ENCODE results near the gene CRBN. TPM values are rescaled to one million over a fixed set of nuclear protein-coding genes. Genes with fewer than 3 reads are reported as not detected.

Gene CRBN
- polyA plus RNA-seq, 1 of the 3 experiments (the other 2 are of a cell fraction), result 17.5 TPM

DNA sequence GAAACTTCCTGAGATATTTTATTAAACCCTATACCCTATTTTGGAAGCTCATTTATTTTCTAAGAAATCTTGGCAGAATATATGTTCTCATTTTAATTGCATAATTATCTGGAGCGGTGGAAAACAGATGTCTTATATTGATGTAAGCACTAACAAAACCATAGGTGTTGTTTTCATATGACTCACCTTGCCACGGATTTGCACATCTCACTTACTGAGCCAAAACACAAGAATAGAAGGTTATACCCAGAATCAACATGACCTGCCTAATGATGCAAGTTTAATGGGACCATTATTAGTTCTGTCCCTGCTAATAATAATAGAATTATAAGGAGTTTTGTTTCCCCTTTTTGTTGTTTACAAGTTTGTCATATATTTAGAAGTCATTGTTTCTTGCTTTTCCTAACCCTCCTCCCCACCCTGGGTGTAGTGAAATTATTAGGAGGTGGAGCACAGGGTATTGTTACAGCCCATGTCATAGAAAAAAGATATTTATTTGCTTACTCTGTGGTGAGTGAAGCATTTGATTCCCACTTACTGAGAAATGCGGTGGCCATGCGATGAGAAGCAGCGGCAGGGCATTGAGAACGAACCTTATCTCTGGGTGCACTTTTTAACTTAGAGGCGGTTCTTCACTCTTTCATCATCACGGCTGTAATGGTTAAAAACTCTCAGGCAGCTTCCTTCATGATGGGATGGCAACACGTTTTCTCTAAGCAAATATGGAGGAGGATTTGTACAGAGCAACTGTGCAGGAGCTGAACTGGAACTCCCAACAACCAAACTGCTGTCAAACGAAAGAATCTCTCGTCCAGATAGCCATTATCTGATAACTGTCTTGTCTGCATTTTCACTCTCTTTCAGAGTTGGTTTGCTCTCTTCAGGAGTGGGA lies 69.8 kb downstream of the CRBN start:
- Histone ChIP-seq H2AFZ (ENCODE audit: low read depth) (no peak overlapping the region), H3F3A (replicated peaks; ENCODE audit: insufficient read depth) (no peaks in the 10 kb centered on the region), H3K27me3 (ENCODE audit: insufficient read depth) (no peaks in the 10 kb centered on the region), H3K9me3 (no peaks in the 10 kb centered on the region), H3K4me1 (ENCODE audit: control insufficient read depth in 1 of 2, insufficient read depth in 2 of 2, low read depth in 1 of 2, low read length in 1 of 2) (no peaks in the 10 kb centered on the region), H3K27ac (ENCODE audit: low read depth in 2 of 2, low read length in 1 of 2) (no peak overlapping the region), H4K20me1 (ENCODE audit: insufficient read depth) (no peaks in the 10 kb centered on the region), H3K4me2 (no peak overlapping the region), H3K79me2 (ENCODE audit: insufficient read depth) (no peaks in the 10 kb centered on the region), H3K4me3 (ENCODE audit: low read depth in 2 of 2, low read length in 1 of 2) (no peak overlapping the region), H3K36me3 (replicated peaks in 1 of 2; ENCODE audit: control insufficient read depth in 1 of 2, insufficient read depth in 2 of 2, low read length in 1 of 2) (no peaks in the 10 kb centered on the region), H3K9ac (no peak overlapping the region), H3K9me2 (no peaks in the 10 kb centered on the region)
- 48% methylated on average over 11 of the region's 11 CpGs for WGBS (ENCODE audit: low lambda C conversion rate)
- POLR2A ChIA-PET, result no interaction called here
- TF ChIP-seq RFX5 (IDR thresholded peaks at IDR 0.05; ENCODE audit: low read length), result no peak
- no peak for TF ChIP-seq NFIC (IDR thresholded peaks at IDR 0.05; ENCODE audit: borderline replicate concordance)
- TF ChIP-seq ELF1 (IDR thresholded peaks at IDR 0.05), result no peak
- TF ChIP-seq MEF2A (IDR thresholded peaks at IDR 0.05; ENCODE audit: borderline replicate concordance, low read depth), result no peak
- TF ChIP-seq RAD21 (IDR thresholded peaks at IDR 0.05; ENCODE audit: low read length), result no peak
- no peak for TF ChIP-seq GATA2 (CRISPR knock-in tag; IDR thresholded peaks at IDR 0.05)
- no peak for TF ChIP-seq SMC3 (IDR thresholded peaks at IDR 0.05; ENCODE audit: low read depth, low read length)
- TF ChIP-seq, protein P1, sequence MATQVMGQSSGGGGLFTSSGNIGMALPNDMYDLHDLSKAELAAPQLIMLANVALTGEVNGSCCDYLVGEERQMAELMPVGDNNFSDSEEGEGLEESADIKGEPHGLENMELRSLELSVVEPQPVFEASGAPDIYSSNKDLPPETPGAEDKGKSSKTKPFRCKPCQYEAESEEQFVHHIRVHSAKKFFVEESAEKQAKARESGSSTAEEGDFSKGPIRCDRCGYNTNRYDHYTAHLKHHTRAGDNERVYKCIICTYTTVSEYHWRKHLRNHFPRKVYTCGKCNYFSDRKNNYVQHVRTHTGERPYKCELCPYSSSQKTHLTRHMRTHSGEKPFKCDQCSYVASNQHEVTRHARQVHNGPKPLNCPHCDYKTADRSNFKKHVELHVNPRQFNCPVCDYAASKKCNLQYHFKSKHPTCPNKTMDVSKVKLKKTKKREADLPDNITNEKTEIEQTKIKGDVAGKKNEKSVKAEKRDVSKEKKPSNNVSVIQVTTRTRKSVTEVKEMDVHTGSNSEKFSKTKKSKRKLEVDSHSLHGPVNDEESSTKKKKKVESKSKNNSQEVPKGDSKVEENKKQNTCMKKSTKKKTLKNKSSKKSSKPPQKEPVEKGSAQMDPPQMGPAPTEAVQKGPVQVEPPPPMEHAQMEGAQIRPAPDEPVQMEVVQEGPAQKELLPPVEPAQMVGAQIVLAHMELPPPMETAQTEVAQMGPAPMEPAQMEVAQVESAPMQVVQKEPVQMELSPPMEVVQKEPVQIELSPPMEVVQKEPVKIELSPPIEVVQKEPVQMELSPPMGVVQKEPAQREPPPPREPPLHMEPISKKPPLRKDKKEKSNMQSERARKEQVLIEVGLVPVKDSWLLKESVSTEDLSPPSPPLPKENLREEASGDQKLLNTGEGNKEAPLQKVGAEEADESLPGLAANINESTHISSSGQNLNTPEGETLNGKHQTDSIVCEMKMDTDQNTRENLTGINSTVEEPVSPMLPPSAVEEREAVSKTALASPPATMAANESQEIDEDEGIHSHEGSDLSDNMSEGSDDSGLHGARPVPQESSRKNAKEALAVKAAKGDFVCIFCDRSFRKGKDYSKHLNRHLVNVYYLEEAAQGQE (IDR thresholded peaks at IDR 0.05; ENCODE audit: low read depth, low read length), result no peak
- DNase-seq, result no peak
- CTCF ChIA-PET, result no interaction called here

DNA sequence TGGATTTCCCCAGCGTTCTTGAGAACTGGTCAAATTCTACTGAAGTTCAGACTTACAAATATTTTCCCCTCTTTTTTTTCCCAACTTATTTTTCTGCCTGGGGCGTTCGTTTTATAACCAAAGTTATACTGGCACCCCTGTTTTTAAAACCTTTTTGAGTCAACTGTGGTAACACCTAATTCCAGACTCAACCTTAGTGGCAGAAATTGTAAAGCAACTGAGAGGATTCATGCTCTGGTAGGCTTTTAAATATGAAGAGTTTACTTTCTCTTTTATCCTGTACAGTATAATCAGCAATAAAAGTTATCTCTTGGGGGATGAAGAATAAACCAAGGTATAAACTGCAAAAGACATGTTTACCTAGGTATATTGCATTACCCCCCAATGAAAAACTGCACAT lies 71.6 kb downstream of the CRBN start:
- Histone ChIP-seq H3F3A (replicated peaks; ENCODE audit: insufficient read depth) (no peaks in the 10 kb centered on the region), H3K36me3 (replicated peaks in 1 of 2; ENCODE audit: control insufficient read depth in 1 of 2, insufficient read depth in 2 of 2, low read length in 1 of 2) (no peaks in the 10 kb centered on the region), H3K79me2 (ENCODE audit: insufficient read depth) (no peaks in the 10 kb centered on the region), H4K20me1 (ENCODE audit: insufficient read depth) (no peaks in the 10 kb centered on the region), H3K27ac (ENCODE audit: low read depth in 2 of 2, low read length in 1 of 2) (no peak overlapping the region), H3K4me2 (no peak overlapping the region), H3K9ac (no peak overlapping the region), H3K4me1 (ENCODE audit: control insufficient read depth in 1 of 2, insufficient read depth in 2 of 2, low read depth in 1 of 2, low read length in 1 of 2) (no peaks in the 10 kb centered on the region), H3K9me3 (no peaks in the 10 kb centered on the region), H3K27me3 (ENCODE audit: insufficient read depth) (no peaks in the 10 kb centered on the region), H3K9me2 (no peaks in the 10 kb centered on the region), H2AFZ (ENCODE audit: low read depth) (no peak overlapping the region), H3K4me3 (ENCODE audit: low read depth in 2 of 2, low read length in 1 of 2) (no peak overlapping the region)
- no peak for DNase-seq
- ChIA-PET CTCF (no interaction called here), POLR2A (no interaction called here)
- TF ChIP-seq EZH2phosphoT487 (IDR thresholded peaks at IDR 0.05; ENCODE audit: borderline replicate concordance, low read depth), result no peak
- TF ChIP-seq TAF1 (IDR thresholded peaks at IDR 0.05; ENCODE audit: borderline replicate concordance, low read depth, low read length), result no peak
- no peak for TF ChIP-seq RXRA (IDR thresholded peaks at IDR 0.05; ENCODE audit: borderline replicate concordance, low read depth)
- TF ChIP-seq JUND (IDR thresholded peaks at IDR 0.05), result no peak
- no peak for TF ChIP-seq GATA2 (CRISPR knock-in tag; IDR thresholded peaks at IDR 0.05)
- TF ChIP-seq POLR2AphosphoS5 (IDR thresholded peaks at IDR 0.05; ENCODE audit: low read depth, low read length), result no peak
- no peak for TF ChIP-seq MEF2A (IDR thresholded peaks at IDR 0.05; ENCODE audit: borderline replicate concordance, low read depth)
- TF ChIP-seq GABPA (IDR thresholded peaks at IDR 0.05; ENCODE audit: low read depth), result no peak
- TF ChIP-seq EP300 (IDR thresholded peaks at IDR 0.05; ENCODE audit: borderline replicate concordance in 1 of 2, low read depth in 1 of 2, low read length in 1 of 2), result no peak
- TF ChIP-seq CHD2 (IDR thresholded peaks at IDR 0.05; ENCODE audit: low read length, partially characterized antibody), result no peak
- no peak for TF ChIP-seq SMC3 (IDR thresholded peaks at IDR 0.05; ENCODE audit: low read depth, low read length)
- 30% methylated on average over 3 of the region's 3 CpGs for WGBS (ENCODE audit: low lambda C conversion rate)
